H4 (cell line): ENCODE measurements around the gene PPP6R3. TPM values are rescaled to one million over a fixed set of nuclear protein-coding genes. Genes with fewer than 3 reads are reported as not detected.

ENCODE experiments used
- DNase-seq: peaks from one replicate; pipeline ENCODE4 v3.0.0-alpha.2; 2015; ENCODE audit warnings: low spot score
- total RNA-seq: library from RNA; depleted of rRNA; stranded (reverse); fragments of >200 nt; shearing (Covaris generic); gene quantifications from 2 replicates; pipeline ENCODE4 v1.2.3, GENCODE V29; 2014; rRNA removed

The PPP6R3 gene, protein sequence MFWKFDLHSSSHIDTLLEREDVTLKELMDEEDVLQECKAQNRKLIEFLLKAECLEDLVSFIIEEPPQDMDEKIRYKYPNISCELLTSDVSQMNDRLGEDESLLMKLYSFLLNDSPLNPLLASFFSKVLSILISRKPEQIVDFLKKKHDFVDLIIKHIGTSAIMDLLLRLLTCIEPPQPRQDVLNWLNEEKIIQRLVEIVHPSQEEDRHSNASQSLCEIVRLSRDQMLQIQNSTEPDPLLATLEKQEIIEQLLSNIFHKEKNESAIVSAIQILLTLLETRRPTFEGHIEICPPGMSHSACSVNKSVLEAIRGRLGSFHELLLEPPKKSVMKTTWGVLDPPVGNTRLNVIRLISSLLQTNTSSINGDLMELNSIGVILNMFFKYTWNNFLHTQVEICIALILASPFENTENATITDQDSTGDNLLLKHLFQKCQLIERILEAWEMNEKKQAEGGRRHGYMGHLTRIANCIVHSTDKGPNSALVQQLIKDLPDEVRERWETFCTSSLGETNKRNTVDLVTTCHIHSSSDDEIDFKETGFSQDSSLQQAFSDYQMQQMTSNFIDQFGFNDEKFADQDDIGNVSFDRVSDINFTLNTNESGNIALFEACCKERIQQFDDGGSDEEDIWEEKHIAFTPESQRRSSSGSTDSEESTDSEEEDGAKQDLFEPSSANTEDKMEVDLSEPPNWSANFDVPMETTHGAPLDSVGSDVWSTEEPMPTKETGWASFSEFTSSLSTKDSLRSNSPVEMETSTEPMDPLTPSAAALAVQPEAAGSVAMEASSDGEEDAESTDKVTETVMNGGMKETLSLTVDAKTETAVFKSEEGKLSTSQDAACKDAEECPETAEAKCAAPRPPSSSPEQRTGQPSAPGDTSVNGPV
- 60.7 and 82.5 TPM in 2 replicates for total RNA-seq

DNA sequence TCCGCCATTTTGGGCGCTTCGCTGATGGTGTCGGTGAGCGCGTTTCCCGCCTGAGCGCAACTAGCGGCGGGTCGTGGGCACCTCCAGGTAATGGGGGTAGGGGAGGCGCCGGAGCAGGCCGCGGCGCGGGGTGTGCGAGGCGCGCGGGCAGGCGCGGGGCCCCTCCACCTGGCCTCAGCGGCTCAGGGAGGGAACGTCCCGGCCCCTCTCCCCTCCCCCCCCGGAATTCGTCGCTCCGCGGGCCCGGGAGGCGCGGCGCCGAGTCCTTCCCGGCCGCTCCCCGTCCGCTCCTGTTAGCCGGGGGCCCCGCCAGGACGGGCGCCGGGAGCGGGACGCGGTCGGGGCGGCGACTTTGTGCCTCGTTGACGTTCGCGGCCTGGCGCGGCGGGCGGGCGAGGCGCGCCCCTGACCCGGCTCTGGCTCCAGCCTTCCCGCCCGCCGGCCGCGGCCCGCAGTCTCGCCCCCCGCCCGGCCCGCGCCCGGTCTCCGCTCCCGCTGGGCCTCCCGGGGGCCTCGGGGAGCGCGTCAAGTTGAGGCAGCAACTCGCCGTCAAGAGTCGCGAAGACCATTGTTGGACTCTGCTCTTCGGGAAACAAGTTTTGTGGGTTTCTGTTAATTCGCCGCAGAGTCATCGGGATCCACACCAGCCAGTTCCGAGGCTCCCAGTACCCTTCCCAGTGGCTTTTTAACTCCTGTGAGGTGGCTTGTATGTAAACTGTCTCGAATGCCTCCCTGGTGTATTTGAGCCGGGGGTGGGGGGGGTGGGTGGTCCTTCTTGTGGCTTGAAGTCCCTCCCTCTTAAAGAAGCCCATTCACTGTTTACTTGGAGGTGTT is at the start of gene PPP6R3:
TSS of gene PPP6R3 (plus strand) at position 12 of the 834 bp plus-strand sequence. CDS start 76,913 bp downstream, outside the sequence.
- no peak for DNase-seq

DNA sequence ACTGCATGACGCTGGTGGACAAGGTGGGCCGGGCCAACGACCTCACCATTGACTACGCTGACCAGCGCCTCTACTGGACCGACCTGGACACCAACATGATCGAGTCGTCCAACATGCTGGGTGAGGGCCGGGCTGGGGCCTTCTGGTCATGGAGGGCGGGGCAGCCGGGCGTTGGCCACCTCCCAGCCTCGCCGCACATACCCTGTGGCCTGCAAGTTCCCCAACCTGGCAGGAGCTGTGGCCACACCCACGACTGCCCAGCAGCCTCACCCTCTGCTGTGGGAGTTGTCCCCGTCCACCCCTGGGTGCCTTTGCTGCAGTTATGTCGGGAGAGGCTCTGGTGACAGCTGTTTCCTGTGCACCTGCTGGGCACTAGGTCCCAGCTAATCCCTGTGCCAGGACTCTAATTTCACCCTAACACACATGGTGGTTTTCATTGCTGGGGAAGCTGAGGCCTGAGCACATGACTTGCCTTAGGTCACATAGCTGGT is 49.0 kb upstream of the PPP6R3 start:
- no peak for DNase-seq

DNA sequence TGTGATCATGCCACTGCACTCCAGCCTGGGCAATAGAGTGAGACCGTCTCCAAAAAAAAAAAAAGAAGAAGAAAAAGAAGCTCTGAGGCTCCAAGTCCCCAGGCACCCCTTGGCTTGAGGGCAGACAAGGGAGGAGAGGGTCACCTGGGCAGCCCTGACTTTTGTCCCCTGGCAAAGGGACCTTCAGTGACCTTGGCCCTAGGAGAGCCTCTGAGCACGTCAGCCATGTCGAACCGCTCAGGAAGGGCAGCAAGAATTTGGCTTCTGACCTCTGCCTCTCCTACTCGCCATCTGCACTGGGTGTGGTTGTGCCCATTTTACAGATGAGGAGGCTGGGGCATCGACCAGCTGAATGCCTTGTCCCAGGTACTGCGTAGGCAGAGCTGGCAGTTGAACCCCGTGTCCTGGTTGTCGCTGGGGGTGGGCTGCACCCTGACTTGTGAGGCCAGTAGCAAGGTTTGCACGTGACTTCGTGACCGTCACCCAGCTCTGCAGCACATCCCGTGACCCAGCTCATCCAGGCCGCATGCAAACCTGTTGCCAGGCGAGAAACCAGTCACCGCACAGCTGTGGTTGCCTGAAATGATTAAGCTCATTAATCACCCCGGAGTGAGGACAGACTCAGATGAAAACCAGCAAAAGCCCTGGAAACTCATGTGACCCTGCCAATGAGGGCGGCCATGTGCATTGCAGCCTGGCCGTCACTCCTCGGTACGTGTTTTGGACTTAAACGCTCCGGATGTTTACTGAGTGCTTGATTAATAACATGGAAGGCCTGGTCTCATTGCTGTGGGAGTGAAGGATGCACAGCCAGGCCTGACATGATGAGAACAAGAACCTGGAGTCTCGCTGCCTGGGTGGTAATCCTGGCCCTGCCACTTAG is 47.7 kb upstream of the PPP6R3 start:
- DNase-seq, result no peak

DNA sequence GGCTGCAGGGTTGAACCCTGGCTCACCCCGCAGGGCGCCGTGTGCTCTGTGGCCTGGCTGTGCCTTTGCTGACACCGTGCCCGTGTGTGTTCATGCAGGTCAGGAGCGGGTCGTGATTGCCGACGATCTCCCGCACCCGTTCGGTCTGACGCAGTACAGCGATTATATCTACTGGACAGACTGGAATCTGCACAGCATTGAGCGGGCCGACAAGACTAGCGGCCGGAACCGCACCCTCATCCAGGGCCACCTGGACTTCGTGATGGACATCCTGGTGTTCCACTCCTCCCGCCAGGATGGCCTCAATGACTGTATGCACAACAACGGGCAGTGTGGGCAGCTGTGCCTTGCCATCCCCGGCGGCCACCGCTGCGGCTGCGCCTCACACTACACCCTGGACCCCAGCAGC is 47.0 kb upstream of the PPP6R3 start:
- DNase-seq, result no peak

DNA sequence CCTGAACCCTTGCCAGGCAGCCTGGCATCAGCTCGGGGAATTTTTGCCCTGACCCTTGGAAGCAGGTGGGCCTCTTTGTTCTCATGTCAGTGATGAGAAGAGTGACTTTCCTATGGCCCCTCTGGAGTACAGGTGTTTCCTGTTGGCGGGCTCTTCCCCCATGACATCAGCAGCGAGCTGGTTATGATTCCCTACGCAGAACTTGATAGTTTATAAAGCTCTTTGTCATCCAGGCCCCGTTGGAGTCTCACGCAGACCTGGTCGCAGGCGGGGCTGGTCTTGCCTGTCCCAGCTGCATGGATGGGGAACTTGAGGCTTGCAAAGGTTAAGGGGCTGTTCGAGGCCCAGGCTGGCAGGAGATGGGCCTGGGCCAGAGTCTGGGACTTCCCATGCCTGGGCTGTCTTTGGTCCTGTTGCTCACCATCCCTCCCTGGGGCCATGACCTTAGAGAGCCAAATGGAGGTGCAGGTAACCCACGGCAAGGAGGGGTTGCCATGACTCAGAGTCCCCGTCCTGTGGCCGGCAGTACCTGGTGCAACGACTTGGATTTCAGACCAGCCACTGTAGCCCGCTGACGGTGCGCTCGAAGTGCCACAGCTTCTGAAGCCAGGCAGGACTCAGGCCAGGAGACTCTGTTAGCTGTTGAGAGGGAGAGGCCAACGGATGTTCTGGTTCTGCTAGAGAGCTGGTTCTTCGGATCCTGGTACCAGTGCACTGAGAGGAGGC is 45.9 kb upstream of the PPP6R3 start:
- DNase-seq, result no peak

DNA sequence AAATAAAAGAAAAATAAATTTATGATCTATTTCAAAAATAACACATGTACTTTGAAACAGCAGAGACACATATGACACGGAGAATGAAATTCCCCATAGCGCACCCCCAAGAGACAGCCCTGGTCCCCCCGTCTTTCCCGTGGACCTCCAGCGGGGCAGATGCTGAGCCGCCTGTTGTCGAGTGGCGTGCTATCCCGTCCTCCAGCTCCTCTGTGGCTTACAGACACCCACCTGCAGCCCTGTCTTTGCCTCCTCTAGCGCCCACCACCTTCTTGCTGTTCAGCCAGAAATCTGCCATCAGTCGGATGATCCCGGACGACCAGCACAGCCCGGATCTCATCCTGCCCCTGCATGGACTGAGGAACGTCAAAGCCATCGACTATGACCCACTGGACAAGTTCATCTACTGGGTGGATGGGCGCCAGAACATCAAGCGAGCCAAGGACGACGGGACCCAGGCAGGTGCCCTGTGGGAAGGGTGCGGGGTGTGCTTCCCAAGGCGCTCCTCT is 44.4 kb upstream of the PPP6R3 start:
- no peak for DNase-seq

DNA sequence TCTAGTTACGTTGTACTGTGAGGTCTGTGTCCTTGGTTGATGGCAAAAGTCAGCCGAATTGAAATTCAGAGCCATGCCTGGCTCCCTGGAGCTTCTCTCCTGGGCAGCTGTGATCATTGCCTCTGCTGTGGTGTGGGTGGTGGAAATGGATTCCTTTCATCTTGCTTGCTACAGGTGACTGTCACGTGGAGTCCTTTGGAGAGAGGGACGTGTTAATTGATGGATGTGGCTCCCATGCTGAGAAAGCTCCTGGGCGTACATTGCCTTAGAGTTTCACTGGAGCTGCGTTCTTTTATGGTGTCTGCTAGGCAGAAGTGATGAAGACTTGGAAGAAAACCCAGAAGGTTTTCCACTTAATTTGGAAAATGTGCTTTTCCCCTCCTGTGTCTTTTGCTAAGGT is 41.9 kb upstream of the PPP6R3 start:
- no peak for DNase-seq

DNA sequence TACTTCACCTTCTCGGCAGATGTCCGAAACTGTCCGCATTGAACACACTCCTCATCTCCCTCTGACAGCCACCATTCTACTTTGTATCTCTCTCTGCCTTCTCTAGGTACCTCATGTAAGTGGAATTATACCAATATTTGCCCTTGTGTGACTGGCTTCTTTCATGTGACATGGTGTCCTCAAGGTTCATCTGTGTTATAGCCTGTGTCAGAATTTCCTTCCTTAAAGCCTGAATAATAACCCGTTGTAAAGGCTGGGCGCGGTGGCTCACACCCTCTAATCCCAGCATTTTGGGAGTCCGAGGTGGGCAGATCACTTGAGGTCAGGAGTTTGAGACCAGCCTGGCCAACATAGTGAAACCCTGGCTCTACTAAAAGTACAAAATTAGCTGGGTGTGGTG is 40.4 kb upstream of the PPP6R3 start:
- no peak for DNase-seq

DNA sequence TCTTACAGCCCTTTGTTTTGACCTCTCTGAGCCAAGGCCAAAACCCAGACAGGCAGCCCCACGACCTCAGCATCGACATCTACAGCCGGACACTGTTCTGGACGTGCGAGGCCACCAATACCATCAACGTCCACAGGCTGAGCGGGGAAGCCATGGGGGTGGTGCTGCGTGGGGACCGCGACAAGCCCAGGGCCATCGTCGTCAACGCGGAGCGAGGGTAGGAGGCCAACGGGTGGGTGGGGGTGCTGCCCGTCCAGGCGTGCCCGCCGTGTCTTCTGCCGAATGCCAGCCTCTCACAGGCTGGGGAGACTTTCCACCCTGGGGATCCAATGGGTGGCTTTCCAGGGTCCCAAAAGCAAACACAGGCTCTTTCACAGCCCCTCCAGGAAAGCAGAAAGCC is 37.1 kb upstream of the PPP6R3 start:
- no peak for DNase-seq

DNA sequence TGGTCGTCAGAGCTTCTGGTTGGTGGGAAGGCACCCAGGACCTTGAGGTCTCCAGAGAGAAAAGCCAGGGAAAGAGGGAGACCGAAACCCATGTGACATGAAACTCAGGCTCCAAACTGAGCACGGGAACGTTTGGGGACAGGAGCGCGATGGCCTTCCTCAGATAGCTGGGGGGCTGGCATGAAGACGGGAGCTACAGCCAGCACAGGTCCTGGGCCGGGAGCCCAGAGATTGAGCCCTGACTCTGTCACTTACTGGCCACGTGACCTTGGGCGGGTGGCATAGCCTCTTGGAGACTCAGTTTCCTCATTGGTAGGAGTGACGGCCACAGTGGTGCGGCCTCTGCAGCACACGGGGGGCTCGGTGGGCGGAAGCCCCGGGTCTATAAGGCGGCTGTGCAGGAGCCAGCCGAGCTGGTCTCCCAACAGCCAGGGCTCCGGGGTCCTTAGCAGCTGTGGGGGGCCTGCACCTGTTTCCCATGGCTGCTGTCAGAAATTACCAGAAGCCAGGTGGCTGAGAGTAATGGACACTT is 36.4 kb upstream of the PPP6R3 start:
- no peak for DNase-seq

DNA sequence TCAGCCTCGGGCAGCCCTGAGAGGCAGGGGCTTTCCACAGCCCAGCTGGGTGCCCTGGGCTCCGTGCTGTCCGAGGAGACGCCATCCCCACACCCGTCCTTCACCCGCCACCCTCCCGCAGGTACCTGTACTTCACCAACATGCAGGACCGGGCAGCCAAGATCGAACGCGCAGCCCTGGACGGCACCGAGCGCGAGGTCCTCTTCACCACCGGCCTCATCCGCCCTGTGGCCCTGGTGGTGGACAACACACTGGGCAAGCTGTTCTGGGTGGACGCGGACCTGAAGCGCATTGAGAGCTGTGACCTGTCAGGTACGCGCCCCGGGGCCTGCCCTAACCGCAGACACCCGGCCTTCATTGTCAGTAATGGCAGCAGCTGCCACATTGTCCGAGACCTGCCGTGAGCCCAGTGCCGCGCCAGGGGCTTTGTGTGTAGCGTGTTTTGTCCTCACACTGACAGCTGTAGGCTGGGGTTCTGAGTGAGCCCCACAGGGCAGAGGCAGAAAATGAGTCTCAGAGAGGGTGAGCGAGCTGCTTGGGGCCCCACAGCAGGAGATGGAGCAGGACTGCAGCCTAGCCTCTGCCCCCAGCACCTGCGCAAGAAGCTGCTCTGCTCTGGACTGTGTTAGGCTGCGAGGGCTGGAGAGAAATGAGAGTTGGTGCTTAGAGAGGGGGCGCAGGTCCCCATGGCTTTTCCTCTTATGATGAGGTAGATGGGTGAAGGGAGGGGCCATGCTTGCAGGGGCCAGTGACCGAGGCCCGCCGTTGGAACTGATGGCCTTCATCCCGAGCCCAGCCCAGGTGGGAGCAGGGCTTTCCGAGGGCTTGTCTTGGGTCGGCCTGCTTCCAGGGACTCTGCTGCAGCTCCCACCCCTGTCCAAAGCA is 35.3 kb upstream of the PPP6R3 start:
- no peak for DNase-seq

DNA sequence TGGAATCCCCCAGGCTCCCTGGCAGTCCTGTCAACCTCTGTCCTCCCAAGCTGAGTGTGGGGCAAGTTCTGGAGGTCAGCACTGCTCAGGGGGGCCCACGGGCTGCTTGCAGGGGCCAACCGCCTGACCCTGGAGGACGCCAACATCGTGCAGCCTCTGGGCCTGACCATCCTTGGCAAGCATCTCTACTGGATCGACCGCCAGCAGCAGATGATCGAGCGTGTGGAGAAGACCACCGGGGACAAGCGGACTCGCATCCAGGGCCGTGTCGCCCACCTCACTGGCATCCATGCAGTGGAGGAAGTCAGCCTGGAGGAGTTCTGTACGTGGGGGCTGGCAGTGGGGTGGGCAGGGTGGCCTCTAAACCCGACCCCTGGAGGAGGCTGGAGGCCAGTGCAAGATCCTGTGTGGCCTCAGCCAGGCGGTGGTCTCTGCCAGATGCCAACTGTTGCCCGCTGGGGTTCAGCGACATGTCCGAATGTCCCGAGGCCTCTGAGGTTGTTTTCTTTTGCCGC is 34.6 kb upstream of the PPP6R3 start:
- DNase-seq, result no peak

DNA sequence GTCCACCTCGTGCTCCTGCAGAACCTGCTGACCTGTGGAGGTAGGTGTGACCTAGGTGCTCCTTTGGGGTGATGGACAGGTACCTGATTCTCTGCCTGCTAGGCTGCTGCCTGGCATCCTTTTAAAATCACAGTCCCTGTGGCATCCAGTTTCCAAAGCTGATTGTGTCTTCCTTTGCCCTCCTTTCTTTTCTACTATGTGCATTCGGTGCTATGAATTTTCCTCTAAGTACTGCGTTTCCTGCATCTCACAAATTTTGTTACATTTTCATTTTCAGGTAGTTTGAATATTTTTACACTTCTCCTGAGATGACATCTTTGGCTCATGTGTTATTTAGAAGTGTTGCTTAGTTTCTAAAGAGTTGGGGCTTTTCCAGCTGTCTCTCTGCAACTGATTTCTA is 30.9 kb upstream of the PPP6R3 start:
- no peak for DNase-seq

DNA sequence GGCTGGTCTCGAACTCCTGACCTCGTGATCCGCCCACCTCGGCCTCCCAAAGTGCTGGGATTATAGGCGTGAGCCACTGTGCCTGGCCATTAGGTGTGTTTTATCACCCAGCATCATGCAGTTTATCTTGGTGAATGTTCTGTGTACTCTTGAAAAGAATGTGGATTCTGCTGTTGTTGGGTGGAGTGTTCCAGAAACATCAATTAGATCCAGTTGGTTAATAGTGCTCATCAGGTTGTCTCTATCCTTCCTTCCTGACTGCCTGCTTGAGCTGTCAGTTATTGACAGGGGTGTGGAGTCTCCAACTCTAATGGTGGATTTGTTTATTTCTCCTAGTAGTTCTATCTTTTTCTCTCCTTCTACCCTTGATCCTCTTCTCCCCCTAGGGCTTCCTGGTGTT is 30.2 kb upstream of the PPP6R3 start:
- DNase-seq, result no peak

DNA sequence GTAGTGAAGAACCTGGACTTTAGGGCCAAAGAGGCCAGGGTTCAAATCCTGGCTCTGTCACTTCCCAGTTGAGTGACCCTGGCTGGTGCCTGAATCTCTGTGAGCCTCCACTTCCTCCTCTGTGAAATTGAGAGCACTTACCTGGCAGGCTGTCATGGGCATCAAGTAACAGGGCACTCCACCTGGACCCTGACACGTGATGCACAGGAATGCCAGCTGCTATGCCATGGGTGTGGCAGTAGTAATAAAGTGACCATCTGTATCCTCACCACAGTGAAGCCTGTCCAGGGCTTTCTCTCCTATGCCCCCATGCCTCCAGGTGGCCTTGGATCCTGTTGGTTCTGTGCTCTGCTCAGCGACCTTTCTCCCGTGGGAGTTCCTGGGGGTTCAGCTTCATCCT is 29.8 kb upstream of the PPP6R3 start:
- no peak for DNase-seq

DNA sequence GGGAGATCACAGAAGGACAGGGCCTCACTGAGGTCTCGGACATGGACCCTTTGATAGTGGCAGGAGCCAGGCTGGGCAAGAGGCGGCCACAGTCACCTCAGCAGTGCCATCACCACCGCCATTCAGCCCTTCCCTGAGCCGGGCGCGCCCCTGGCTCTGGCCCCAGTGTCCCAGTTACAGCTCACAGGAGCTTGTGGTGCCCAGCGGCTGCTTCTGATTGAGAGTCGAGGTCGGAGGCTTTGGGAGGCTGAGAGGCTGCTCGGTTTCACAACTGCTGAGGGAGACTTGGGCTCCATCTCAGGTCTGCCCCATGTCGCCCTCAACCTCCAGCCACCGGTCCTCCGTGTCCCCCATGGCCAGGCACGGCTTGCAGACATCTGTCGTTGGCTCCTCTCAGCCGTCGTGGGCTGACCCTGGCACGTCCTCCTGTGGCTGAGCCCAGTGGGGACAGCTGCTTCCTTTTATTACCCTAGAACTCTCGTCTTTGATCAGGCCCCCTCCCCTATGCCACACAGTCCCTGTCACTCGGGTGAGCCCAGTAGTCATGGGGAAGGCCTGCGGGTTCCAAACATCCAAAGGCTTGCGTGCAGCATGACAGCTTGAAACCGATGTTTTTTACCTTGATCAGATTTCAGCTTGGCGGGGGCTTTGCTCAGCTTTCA is 28.4 kb upstream of the PPP6R3 start:
- DNase-seq, result no peak

DNA sequence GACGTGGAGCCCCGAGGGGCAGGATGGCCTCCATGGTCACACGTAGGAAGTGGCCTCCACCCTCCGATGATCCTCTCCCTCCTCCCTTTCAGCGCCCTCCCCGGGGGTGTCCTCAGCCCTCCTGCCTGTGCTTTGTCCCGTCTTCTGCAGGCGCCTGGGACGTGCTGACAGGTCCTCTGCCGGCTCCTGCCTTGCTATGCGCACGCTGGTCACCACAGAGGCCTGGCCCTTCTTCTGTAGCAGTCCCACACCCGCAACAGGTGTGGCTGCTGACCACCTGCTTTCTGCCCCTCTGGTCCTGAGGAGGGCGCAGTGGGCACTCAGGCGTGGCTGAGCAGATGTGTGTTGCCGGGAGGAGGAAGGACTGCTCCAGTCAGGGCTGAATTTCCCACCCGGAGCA is 27.7 kb upstream of the PPP6R3 start:
- DNase-seq, result no peak

DNA sequence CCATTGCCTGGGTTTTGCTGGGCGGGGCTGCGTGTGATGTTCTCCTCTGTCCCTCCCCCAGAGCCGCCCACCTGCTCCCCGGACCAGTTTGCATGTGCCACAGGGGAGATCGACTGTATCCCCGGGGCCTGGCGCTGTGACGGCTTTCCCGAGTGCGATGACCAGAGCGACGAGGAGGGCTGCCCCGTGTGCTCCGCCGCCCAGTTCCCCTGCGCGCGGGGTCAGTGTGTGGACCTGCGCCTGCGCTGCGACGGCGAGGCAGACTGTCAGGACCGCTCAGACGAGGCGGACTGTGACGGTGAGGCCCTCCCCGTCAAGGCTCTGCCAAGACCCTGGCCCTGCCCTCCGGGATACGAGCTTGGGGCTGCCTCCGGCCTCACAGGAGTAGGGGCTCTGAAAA is 27.0 kb upstream of the PPP6R3 start:
- no peak for DNase-seq
